Frontal cortex (tissue), 4 donors: Measurements from ENCODE around the gene PPTC7. TPM values are rescaled to one million over a fixed set of nuclear protein-coding genes. Genes with fewer than 3 reads are reported as not detected.
"Not testable (repeated sequence)": the region's sequence is repeated elsewhere in the genome, so short reads cannot be mapped to it uniquely, and the experiment has no call there.

Source experiments
- DNase-seq, 2 donors: peaks; one replicate each; pipeline ENCODE4 v3.0.0; 2012; ENCODE audit warnings: low spot score in 2 of 2
- FAIRE-seq: peaks from 2 replicates; lab custom pipeline; 2012; peaks lifted over from hg19 to GRCh38; lab: Jason Lieb, UNC
- total RNA-seq: library from RNA; depleted of rRNA; stranded (reverse); fragments of >200 nt; gene quantifications from one replicate; pipeline ENCODE4 v1.2.3, GENCODE V29; 2014
- donor health status: control.
- donor health status: control.
- donor health status: control.

PPTC7 gene
- total RNA-seq, 1 donor from 2014 or later: 8.2 TPM

- FAIRE-seq (no peak), DNase-seq (no peak)
Observed at GRCh38 chr12:110563702-110564470, 19.2 kb downstream of the PPTC7 start.

GRCh38 chr12:110562386-110562785, 20.7 kb downstream of the PPTC7 start:
- FAIRE-seq: not testable (repeated sequence)

GRCh38 chr12:110561471-110562201, 21.5 kb downstream of the PPTC7 start:
- FAIRE-seq (no peak), DNase-seq (no peak)

More at GRCh38 chr12:110562386-110562785, 20.7 kb downstream of the PPTC7 start:
- not testable (repeated sequence) for DNase-seq

GRCh38 chr12:110560946-110561345, 22.2 kb downstream of the PPTC7 start:
- FAIRE-seq (no peak), DNase-seq (no peak)

GRCh38 chr12:110560048-110560447, 23.1 kb downstream of the PPTC7 start:
- FAIRE-seq (no peak), DNase-seq (no peak)

- not testable (repeated sequence) for DNase-seq, FAIRE-seq
Observed at GRCh38 chr12:110558945-110559344, 24.2 kb downstream of the PPTC7 start.

- no peak for DNase-seq
- no peak for FAIRE-seq
Observed at GRCh38 chr12:110557300-110557699, 25.8 kb downstream of the PPTC7 start.

- no peak for DNase-seq
- no peak for FAIRE-seq
Observed at GRCh38 chr12:110556705-110557104, 26.4 kb downstream of the PPTC7 start.

- DNase-seq (no peak), FAIRE-seq (no peak)
Observed at GRCh38 chr12:110555577-110556406, 27.3 kb downstream of the PPTC7 start.

GRCh38 chr12:110554184-110554583, 28.9 kb downstream of the PPTC7 start:
- DNase-seq (no peak), FAIRE-seq (no peak)

- DNase-seq (no peak), FAIRE-seq (no peak)
Observed at GRCh38 chr12:110550981-110551380, 32.1 kb downstream of the PPTC7 start.

GRCh38 chr12:110549716-110550115, 33.4 kb downstream of the PPTC7 start:
- DNase-seq: no peak
- no peak for FAIRE-seq

- FAIRE-seq: no peak
- no peak for DNase-seq
Observed at GRCh38 chr12:110548678-110549077, 34.4 kb downstream of the PPTC7 start.

GRCh38 chr12:110547090-110547489, 36.0 kb downstream of the PPTC7 start:
- DNase-seq: no peak
- no peak for FAIRE-seq

- FAIRE-seq (no peak), DNase-seq (no peak)
Observed at GRCh38 chr12:110546339-110546738, 36.8 kb downstream of the PPTC7 start.

GRCh38 chr12:110545812-110546211, 37.3 kb downstream of the PPTC7 start:
- DNase-seq (no peak), FAIRE-seq (no peak)

GRCh38 chr12:110545259-110545658, 37.9 kb downstream of the PPTC7 start:
- not testable (repeated sequence) for DNase-seq, FAIRE-seq

- no peak for FAIRE-seq
- DNase-seq: no peak
Observed at GRCh38 chr12:110543965-110544364, 39.2 kb downstream of the PPTC7 start.

GRCh38 chr12:110543252-110543959, 39.7 kb downstream of the PPTC7 start:
- FAIRE-seq: no peak
- no peak for DNase-seq

- FAIRE-seq (no peak), DNase-seq (no peak)
Observed at GRCh38 chr12:110540048-110540447, 43.1 kb downstream of the PPTC7 start.
